HepG2 (cell line): ENCODE results near the gene CAPG. TPM values are rescaled to one million over a fixed set of nuclear protein-coding genes. Genes with fewer than 3 reads are reported as not detected.

ENCODE experiments used
- ATAC-seq: fragments of 200-7000 bp; cut with Tn5 transposase; 3 replicates; pipeline ENCODE4 v1.9.1; 2020; ENCODE audit warnings: mild to moderate bottlenecking, moderate library complexity
- BruUV-seq: library from RNA; stranded (reverse); fragments of 400-500 nt; replicated peaks from 2 replicates; lab custom pipeline; 2021; lab: Mats Ljungman, UMichigan
- CTCF ChIA-PET: fragments of 300-600 bp; formaldehyde crosslinking; extraction: SDS; loops from one replicate; lab custom pipeline; 2021; ENCODE audit warnings: low total read pairs, inconsistent platforms, low intra/inter-chr PET ratio; lab: Yijun Ruan, JAX
- POLR2A ChIA-PET: fragments of 350-600 bp; sonication (Branson Sonifier 250); formaldehyde crosslinking; loops from one replicate; lab custom pipeline; 2020; ENCODE audit warnings: antibody characterized with exemption, inconsistent platforms; lab: Yijun Ruan, JAX
- DNase-seq: peaks from one replicate; pipeline ENCODE4 v3.0.0-alpha.2; 2015; ENCODE audit warnings: low spot score
- FAIRE-seq: peaks from 3 replicates; lab custom pipeline; 2011; peaks lifted over from hg19 to GRCh38; lab: Jason Lieb, UNC
- H2AFZ ChIP-seq: one replicate; pipeline ENCODE4 v1.6.1; 2011; ENCODE audit warnings: low read length, inconsistent platforms
- H3K27ac ChIP-seq: fragments of 300-600 bp; 3 replicates; pipeline ENCODE4 v1.8.0; 2011; ENCODE audit warnings: mixed run types, mild to moderate bottlenecking, mixed read lengths, low read length, inconsistent platforms; ENCODE audit not compliant: insufficient read depth; ENCODE audit errors: extremely low read length
- H3K27me3 ChIP-seq, 2 experiments: fragments of 200-600 bp in 1 of 2; 2 replicates in 1 of 2; 3 replicates in 1 of 2; pipeline versions ENCODE4 v1.6.0 to v1.8.0; 2011; ENCODE audit warnings: low read length in 2 of 2, mild to moderate bottlenecking in 2 of 2, moderate library complexity in 2 of 2, inconsistent platforms in 1 of 2; ENCODE audit not compliant: insufficient read depth in 2 of 2, control insufficient read depth in 1 of 2
- H3K36me3 ChIP-seq, 2 experiments: fragments of 200-600 bp in 1 of 2; replicated peaks in 1 of 2; 2 replicates in 1 of 2; 3 replicates in 1 of 2; pipeline versions ENCODE4 v1.5.1 to v1.8.0; 2011; ENCODE audit warnings: low read length in 2 of 2, inconsistent platforms in 1 of 2; ENCODE audit not compliant: insufficient read depth in 2 of 2, control insufficient read depth in 1 of 2
- H3K4me1 ChIP-seq: 2 replicates; pipeline ENCODE4 v1.5.1; 2012; ENCODE audit warnings: low read length, inconsistent platforms; ENCODE audit not compliant: insufficient read depth
- H3K4me2 ChIP-seq: 2 replicates; pipeline ENCODE4 v1.6.0; 2011; ENCODE audit warnings: low read depth, low read length, inconsistent platforms
- H3K4me3 ChIP-seq, 3 experiments: fragments of 200-600 bp in 1 of 3; sonication (generic), shearing (Covaris generic) in 1 of 3; replicated peaks in 1 of 3; 2 replicates each; pipeline ENCODE4 v1.5.1; 2011 to 2016; ENCODE audit warnings: low read length in 3 of 3, inconsistent platforms in 2 of 3, low read depth in 2 of 3, mild to moderate bottlenecking in 2 of 3, control low read depth in 1 of 3, mixed read lengths in 1 of 3; ENCODE audit not compliant: insufficient read depth in 1 of 3
- H3K79me2 ChIP-seq: one replicate; pipeline ENCODE4 v1.6.1; 2011; ENCODE audit warnings: low read length, inconsistent platforms; ENCODE audit not compliant: insufficient read depth
- H3K9ac ChIP-seq: 2 replicates; pipeline ENCODE4 v1.6.0; 2011; ENCODE audit warnings: mild to moderate bottlenecking, low read depth, low read length, inconsistent platforms; ENCODE audit not compliant: insufficient read depth
- H3K9me3 ChIP-seq: 2 replicates; pipeline ENCODE4 v1.5.1; 2012; ENCODE audit warnings: mild to moderate bottlenecking, low read length
- H4K20me1 ChIP-seq: 2 replicates; pipeline ENCODE4 v1.6.0; 2011; ENCODE audit warnings: inconsistent platforms, mild to moderate bottlenecking, low read length, moderate library complexity; ENCODE audit not compliant: insufficient read depth
- BRCA1 ChIP-seq: sonication (generic); formaldehyde crosslinking; IDR thresholded peaks from 2 replicates; pipeline ENCODE4 v1.4.0; 2020; ENCODE audit warnings: missing genetic modification reagents
- GABPB1 ChIP-seq: IDR thresholded peaks from 2 replicates; pipeline ENCODE4 v1.6.1; 2016; ENCODE audit warnings: mild to moderate bottlenecking, missing genetic modification reagents, moderate library complexity, missing compliant biosample characterization
- MIXL1 ChIP-seq: IDR thresholded peaks from 2 replicates; pipeline ENCODE4 v1.6.1; 2016
- RBFOX2 ChIP-seq: fragments of 200-400 bp; formaldehyde crosslinking; IDR thresholded peaks from 2 replicates; pipeline ENCODE4 v1.6.1; 2017; ENCODE audit warnings: low read depth, mild to moderate bottlenecking, low read length
- SOX5 ChIP-seq: IDR thresholded peaks from 2 replicates; pipeline ENCODE4 v1.6.1; 2016; ENCODE audit warnings: borderline replicate concordance
- TBX3 ChIP-seq: fragments of 450-650 bp; IDR thresholded peaks from 2 replicates; pipeline ENCODE4 v1.6.1; 2017; ENCODE audit warnings: antibody characterized with exemption, mild to moderate bottlenecking, inconsistent platforms, borderline replicate concordance
- WGBS: methylation state at CpG from one replicate; pipeline ENCODE4 v1.1.6; 2017; ENCODE audit warnings: low lambda C conversion rate; 5-methylcytosine and 5-hydroxymethylcytosine counted together
- in situ Hi-C: cut with HindIII; loops from 2 replicates; pipeline ENCODE4 v1.10.0; 2017; ENCODE audit warnings: low pct_unique_long_range_greater_than_20kb; ENCODE audit not compliant: extremely low pct_ligation_motif_present
- intact Hi-C: fragments of 100-400 bp; cut with micrococcal nuclease; formaldehyde crosslinking; loops from one replicate; pipeline ENCODE4 v1.10.0; 2022; ENCODE audit not compliant: unreplicated experiment
- polyA plus RNA-seq, 8 experiments: library from polyadenylated mRNA; depleted of rRNA in 3 of 8; stranded (reverse) in 7 of 8; unstranded in 1 of 8; fragments of >200 nt; fragmentation: Illumina TruSeq in 4 of 8; extraction: Trizol in 4 of 8; gene quantifications; 2 replicates each; pipeline versions ENCODE4 v1.2.1 to v1.2.3, GENCODE V29; 2011 to 2016; ENCODE audit warnings: low read depth in 4 of 8, missing spikeins in 1 of 8, mixed read lengths in 1 of 8; ENCODE audit not compliant: insufficient read depth in 1 of 8
- total RNA-seq, 5 experiments: library from RNA; depleted of rRNA; stranded (reverse); fragments of >200 nt; fragmentation: Illumina TruSeq; extraction: Trizol; gene quantifications; 2 replicates each; pipeline ENCODE4 v1.2.3, GENCODE V29; 2016; ENCODE audit warnings: low read depth in 1 of 5
- TF ChIP-seq, protein P1 (sequence below): sonication (generic); formaldehyde crosslinking; IDR thresholded peaks from 2 replicates; pipeline ENCODE4 v1.5.0; 2020; ENCODE audit warnings: missing genetic modification reagents, mild to moderate bottlenecking, borderline replicate concordance
- TF ChIP-seq, protein P2 (sequence below): sonication (generic); formaldehyde crosslinking; IDR thresholded peaks from 2 replicates; pipeline ENCODE4 v1.4.0; 2020; ENCODE audit warnings: mild to moderate bottlenecking, low read depth, missing genetic modification reagents
- TF ChIP-seq, protein P3 (sequence below): sonication (generic); formaldehyde crosslinking; IDR thresholded peaks from 2 replicates; pipeline ENCODE4 v1.4.0; 2020; ENCODE audit warnings: missing genetic modification reagents
- TF ChIP-seq, protein P4 (sequence below): sonication (generic); formaldehyde crosslinking; IDR thresholded peaks from 2 replicates; pipeline ENCODE4 v1.8.1; 2023; ENCODE audit warnings: mild to moderate bottlenecking, missing genetic modification reagents

Gene CAPG
- total and polyA plus RNA-seq, 2 of the 13 experiments (the other 11 are each of a cell fraction or from before 2014, with no cell fraction given) = 12.7 to 18.2 TPM

DNA sequence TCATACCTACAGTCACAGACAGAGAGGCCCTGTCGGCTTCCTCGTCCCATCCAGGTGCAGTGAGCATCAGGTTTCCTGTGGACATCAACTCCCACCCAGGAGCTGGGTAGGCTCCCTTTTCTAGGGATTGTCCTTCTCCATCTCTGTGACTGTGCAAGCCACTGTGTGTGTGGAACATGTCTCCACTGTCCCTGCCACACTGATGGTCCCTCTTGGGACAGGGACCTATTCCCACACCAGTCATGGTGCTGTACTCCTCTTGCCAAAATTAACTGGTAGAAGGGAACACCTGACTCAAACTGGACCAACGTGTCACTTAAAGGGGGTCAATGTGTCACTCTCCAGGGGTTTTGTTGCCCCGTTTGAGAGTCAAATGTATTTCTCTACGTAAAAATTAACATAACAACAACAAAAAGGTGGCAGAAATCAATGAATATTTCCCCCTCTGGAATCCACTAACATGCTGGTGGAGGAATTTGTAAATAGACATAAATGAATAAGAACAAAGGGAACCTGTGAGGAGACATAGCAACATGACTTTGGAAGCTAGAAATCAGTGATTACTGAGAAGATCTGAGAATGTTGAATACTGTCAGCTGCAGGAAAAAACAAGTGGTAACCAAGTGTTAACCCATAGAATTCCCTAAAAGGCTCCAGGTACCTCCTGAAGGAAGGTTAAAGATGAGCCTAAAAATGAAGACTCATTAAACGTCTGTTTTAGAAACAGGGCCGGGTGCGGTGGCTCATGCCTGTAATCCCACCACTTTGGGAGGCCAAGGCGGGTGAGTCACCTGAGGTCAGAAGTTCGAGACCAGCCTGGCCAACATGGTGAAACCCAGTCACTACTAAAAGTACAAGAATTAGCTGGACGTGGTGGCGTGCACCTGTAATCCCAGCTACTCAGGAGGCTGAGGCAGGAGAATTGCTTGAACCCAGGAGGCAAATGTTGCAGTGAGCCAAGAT lies 48.7 kb upstream of the CAPG start:
- 23% methylated on average over 12 of the region's 12 CpGs for WGBS
- no peaks in the 10 kb centered on the region for H3K36me3 ChIP-seq
- ATAC-seq = no peak
- peaks cover 3 to 20% of the 10 kb centered on the region in 2 experiments; a peak in 4 of 5 replicates for H3K27me3 ChIP-seq
- H3K4me2 ChIP-seq = no peak overlapping the region
- H3K9ac ChIP-seq = no peak overlapping the region
- ChIA-PET CTCF (no interaction called here), POLR2A (interaction anchor here (1.0 kb wide), 1 partner anchor 80 kb away, joined by 3 read pairs; the partner anchor contains the start of gene MAT2A)
- no peak for FAIRE-seq
- H3K27ac ChIP-seq = no peak overlapping the region
- H3K4me3 ChIP-seq = no peak overlapping the region
- intact Hi-C loops = no loop called here
- H3K4me1 ChIP-seq = peaks cover 43% of the 10 kb centered on the region
- H2AFZ ChIP-seq = no peak overlapping the region
- H3K9me3 ChIP-seq = no peaks in the 10 kb centered on the region
- no peaks in the 10 kb centered on the region for H4K20me1 ChIP-seq
- peak; percentile 30; the same call in 1 of the 2 replicates for TF ChIP-seq SOX5 (CRISPR knock-in tag)
- TF ChIP-seq, protein P1, sequence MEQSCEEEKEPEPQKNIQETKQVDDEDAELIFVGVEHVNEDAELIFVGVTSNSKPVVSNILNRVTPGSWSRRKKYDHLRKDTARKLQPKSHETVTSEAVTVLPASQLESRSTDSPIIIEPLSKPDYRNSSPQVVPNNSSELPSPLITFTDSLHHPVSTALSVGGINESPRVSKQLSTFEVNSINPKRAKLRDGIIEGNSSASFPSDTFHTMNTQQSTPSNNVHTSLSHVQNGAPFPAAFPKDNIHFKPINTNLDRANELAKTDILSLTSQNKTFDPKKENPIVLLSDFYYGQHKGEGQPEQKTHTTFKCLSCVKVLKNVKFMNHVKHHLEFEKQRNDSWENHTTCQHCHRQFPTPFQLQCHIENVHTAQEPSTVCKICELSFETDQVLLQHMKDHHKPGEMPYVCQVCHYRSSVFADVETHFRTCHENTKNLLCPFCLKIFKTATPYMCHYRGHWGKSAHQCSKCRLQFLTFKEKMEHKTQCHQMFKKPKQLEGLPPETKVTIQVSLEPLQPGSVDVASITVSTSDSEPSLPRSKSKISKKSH (CRISPR knock-in tag) = no peak
- TF ChIP-seq MIXL1 = no peak
- TF ChIP-seq, protein P2, sequence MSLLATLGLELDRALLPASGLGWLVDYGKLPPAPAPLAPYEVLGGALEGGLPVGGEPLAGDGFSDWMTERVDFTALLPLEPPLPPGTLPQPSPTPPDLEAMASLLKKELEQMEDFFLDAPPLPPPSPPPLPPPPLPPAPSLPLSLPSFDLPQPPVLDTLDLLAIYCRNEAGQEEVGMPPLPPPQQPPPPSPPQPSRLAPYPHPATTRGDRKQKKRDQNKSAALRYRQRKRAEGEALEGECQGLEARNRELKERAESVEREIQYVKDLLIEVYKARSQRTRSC (CRISPR knock-in tag) = no peak
- TF ChIP-seq BRCA1 (CRISPR knock-in tag) = no peak
- TF ChIP-seq RBFOX2 = no peak
- TF ChIP-seq, protein P3, sequence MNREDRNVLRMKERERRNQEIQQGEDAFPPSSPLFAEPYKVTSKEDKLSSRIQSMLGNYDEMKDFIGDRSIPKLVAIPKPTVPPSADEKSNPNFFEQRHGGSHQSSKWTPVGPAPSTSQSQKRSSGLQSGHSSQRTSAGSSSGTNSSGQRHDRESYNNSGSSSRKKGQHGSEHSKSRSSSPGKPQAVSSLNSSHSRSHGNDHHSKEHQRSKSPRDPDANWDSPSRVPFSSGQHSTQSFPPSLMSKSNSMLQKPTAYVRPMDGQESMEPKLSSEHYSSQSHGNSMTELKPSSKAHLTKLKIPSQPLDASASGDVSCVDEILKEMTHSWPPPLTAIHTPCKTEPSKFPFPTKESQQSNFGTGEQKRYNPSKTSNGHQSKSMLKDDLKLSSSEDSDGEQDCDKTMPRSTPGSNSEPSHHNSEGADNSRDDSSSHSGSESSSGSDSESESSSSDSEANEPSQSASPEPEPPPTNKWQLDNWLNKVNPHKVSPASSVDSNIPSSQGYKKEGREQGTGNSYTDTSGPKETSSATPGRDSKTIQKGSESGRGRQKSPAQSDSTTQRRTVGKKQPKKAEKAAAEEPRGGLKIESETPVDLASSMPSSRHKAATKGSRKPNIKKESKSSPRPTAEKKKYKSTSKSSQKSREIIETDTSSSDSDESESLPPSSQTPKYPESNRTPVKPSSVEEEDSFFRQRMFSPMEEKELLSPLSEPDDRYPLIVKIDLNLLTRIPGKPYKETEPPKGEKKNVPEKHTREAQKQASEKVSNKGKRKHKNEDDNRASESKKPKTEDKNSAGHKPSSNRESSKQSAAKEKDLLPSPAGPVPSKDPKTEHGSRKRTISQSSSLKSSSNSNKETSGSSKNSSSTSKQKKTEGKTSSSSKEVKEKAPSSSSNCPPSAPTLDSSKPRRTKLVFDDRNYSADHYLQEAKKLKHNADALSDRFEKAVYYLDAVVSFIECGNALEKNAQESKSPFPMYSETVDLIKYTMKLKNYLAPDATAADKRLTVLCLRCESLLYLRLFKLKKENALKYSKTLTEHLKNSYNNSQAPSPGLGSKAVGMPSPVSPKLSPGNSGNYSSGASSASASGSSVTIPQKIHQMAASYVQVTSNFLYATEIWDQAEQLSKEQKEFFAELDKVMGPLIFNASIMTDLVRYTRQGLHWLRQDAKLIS (CRISPR knock-in tag) = no peak
- TF ChIP-seq, protein P4, sequence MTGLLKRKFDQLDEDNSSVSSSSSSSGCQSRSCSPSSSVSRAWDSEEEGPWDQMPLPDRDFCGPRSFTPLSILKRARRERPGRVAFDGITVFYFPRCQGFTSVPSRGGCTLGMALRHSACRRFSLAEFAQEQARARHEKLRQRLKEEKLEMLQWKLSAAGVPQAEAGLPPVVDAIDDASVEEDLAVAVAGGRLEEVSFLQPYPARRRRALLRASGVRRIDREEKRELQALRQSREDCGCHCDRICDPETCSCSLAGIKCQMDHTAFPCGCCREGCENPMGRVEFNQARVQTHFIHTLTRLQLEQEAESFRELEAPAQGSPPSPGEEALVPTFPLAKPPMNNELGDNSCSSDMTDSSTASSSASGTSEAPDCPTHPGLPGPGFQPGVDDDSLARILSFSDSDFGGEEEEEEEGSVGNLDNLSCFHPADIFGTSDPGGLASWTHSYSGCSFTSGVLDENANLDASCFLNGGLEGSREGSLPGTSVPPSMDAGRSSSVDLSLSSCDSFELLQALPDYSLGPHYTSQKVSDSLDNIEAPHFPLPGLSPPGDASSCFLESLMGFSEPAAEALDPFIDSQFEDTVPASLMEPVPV (CRISPR knock-in tag) = no peak
- no peak for TF ChIP-seq GABPB1 (CRISPR knock-in tag)
- peak; percentile 41; the same call in 1 of the 2 replicates for TF ChIP-seq TBX3
- in situ Hi-C loops = no loop called here
- no peak for DNase-seq
- no TSS peak for BruUV-seq
- H3K79me2 ChIP-seq = no peaks in the 10 kb centered on the region
